Activated CD4-positive, alpha-beta memory T cell treated with anti-CD3 and anti-CD28 coated beads, Interleukin-2, amount 10 ng/mL, durations not matched to agents 7 days and 5 days (primary cell): ENCODE data around the gene PPP1R7. TPM values are rescaled to one million over a fixed set of nuclear protein-coding genes. Genes with fewer than 3 reads are reported as not detected.

ENCODE experiments used
- CTCF ChIA-PET: fragments of 350-600 bp; sonication (Branson Sonifier 250); formaldehyde crosslinking; loops from one replicate; lab custom pipeline; 2021; ENCODE audit warnings: antibody characterized with exemption, inconsistent platforms; lab: Charles Lee
- POLR2A ChIA-PET: fragments of 350-600 bp; sonication (Branson Sonifier 250); formaldehyde crosslinking; loops from one replicate; lab custom pipeline; 2021; ENCODE audit warnings: antibody characterized with exemption; lab: Charles Lee
- DNase-seq: peaks from one replicate; pipeline ENCODE4 v3.0.0-alpha.2; 2020
- H3K27ac Mint-ChIP-seq: one replicate; pipeline ENCODE4 v1.8.0; 2021; ENCODE audit warnings: mild to moderate bottlenecking, mixed read lengths
- H3K27me3 Mint-ChIP-seq: one replicate; pipeline ENCODE4 v1.8.0; 2021; ENCODE audit warnings: mixed read lengths
- H3K36me3 Mint-ChIP-seq: one replicate; pipeline ENCODE4 v1.8.0; 2021; ENCODE audit warnings: low read depth, mixed read lengths
- H3K4me1 Mint-ChIP-seq: one replicate; pipeline ENCODE4 v1.8.0; 2021; ENCODE audit warnings: mixed read lengths
- H3K4me3 Mint-ChIP-seq: one replicate; pipeline ENCODE4 v1.8.0; 2021; ENCODE audit warnings: mild to moderate bottlenecking, mixed read lengths
- H3K9me3 Mint-ChIP-seq: one replicate; pipeline ENCODE4 v1.8.0; 2021; ENCODE audit warnings: mixed read lengths
- total RNA-seq, 2 experiments: library from RNA; stranded (reverse); gene quantifications; one replicate each; pipeline ENCODE4 v1.2.3, GENCODE V29; 2021

Gene PPP1R7
- total RNA-seq, 2 experiments from 2014 or later: 103 to 106 TPM

GRCh38 chr2:241230435-241230834, 80.2 kb downstream of the PPP1R7 start:
- Mint-ChIP-seq H3K27ac (no peak overlapping the region), H3K9me3 (no peaks in the 10 kb centered on the region), H3K27me3 (no peaks in the 10 kb centered on the region), H3K4me3 (no peak overlapping the region), H3K36me3 (peaks cover 64% of the 10 kb centered on the region), H3K4me1 (no peaks in the 10 kb centered on the region)
- ChIA-PET POLR2A (no interaction called here), CTCF (no interaction called here)
- DNase-seq: no peak

GRCh38 chr2:241232736-241233575, 82.7 kb downstream of the PPP1R7 start:
- no peak for DNase-seq
- Mint-ChIP-seq H3K27me3 (no peaks in the 10 kb centered on the region), H3K9me3 (no peaks in the 10 kb centered on the region), H3K4me3 (no peak overlapping the region), H3K36me3 (peaks cover 72% of the 10 kb centered on the region), H3K27ac (no peak overlapping the region), H3K4me1 (no peaks in the 10 kb centered on the region)
- ChIA-PET POLR2A (no interaction called here), CTCF (no interaction called here)

Other genes starting within 250 kb of the PPP1R7 start
- not detected for gene CROCC2, start 244.1 kb upstream of the PPP1R7 start, total RNA-seq
- 10 to 100 TPM; 32.6 to 34.3 TPM for gene SNED1, start 151.8 kb upstream of the PPP1R7 start, total RNA-seq
- gene MTERF4, start 48.2 kb upstream of the PPP1R7 start, total RNA-seq: 10 to 100 TPM; 41.5 to 45.4 TPM
- 10 to 100 TPM; 58.1 to 58.9 TPM for gene PASK, start 995 bp upstream of the PPP1R7 start, total RNA-seq
- gene ANO7, start 38.2 kb downstream of the PPP1R7 start, total RNA-seq: under 1 TPM; 0.53 to 0.91 TPM
- 100 to 1,000 TPM; 190 to 193 TPM for gene HDLBP, start 165.2 kb downstream of the PPP1R7 start, total RNA-seq
- gene SEPTIN2, start 165.5 kb downstream of the PPP1R7 start, total RNA-seq: 100 to 1,000 TPM; 282 to 290 TPM
- 10 to 100 TPM; 14.1 to 15.0 TPM for gene FARP2, start 205.8 kb downstream of the PPP1R7 start, total RNA-seq